ENCODE data around the gene LTBR.

The LTBR gene

GRCh38 chr12:6384499-6385436 is 806 bp downstream of the LTBR start:
- DNase-seq (ENCODE audit: low read depth): no peak

- no peak for DNase-seq (ENCODE audit: low read depth)
Measured at GRCh38 chr12:6386038-6386437, 2.1 kb downstream of the LTBR start.

- no peak for DNase-seq (ENCODE audit: low read depth)
Measured at GRCh38 chr12:6386491-6386890, 2.5 kb downstream of the LTBR start.

GRCh38 chr12:6387541-6387940 is 3.6 kb downstream of the LTBR start:
- DNase-seq (ENCODE audit: low read depth): no peak

- no peak for DNase-seq (ENCODE audit: low read depth)
Measured at GRCh38 chr12:6390084-6390799, 6.3 kb downstream of the LTBR start.

GRCh38 chr12:6391013-6391412 is 7.1 kb downstream of the LTBR start:
- no peak for DNase-seq (ENCODE audit: low read depth)

- DNase-seq (ENCODE audit: low read depth): no peak
Measured at GRCh38 chr12:6392504-6392903, 8.5 kb downstream of the LTBR start.

GRCh38 chr12:6393109-6393508 is 9.1 kb downstream of the LTBR start:
- no peak for DNase-seq (ENCODE audit: low read depth)

GRCh38 chr12:6394398-6394797 is 10.4 kb downstream of the LTBR start:
- DNase-seq (ENCODE audit: low read depth): no peak

GRCh38 chr12:6396031-6396430 is 12.1 kb downstream of the LTBR start:
- no peak for DNase-seq (ENCODE audit: low read depth)

GRCh38 chr12:6399884-6400644 is 16.1 kb downstream of the LTBR start:
- DNase-seq (ENCODE audit: low read depth): no peak

- DNase-seq (ENCODE audit: low read depth): no peak
Measured at GRCh38 chr12:6404390-6404789, 20.4 kb downstream of the LTBR start.

GRCh38 chr12:6405963-6406362 is 22.0 kb downstream of the LTBR start:
- no peak for DNase-seq (ENCODE audit: low read depth)

- DNase-seq (ENCODE audit: low read depth): no peak
Measured at GRCh38 chr12:6407236-6407954, 23.4 kb downstream of the LTBR start.

GRCh38 chr12:6416596-6416995 is 32.6 kb downstream of the LTBR start:
- DNase-seq (ENCODE audit: low read depth): no peak

- DNase-seq (ENCODE audit: low read depth): no peak
Measured at GRCh38 chr12:6418796-6419195, 34.8 kb downstream of the LTBR start.

- no peak for DNase-seq (ENCODE audit: low read depth)
Measured at GRCh38 chr12:6420364-6420763, 36.4 kb downstream of the LTBR start.

GRCh38 chr12:6423267-6424007 is 39.5 kb downstream of the LTBR start:
- peak; percentile 65 for DNase-seq (ENCODE audit: low read depth)

- no peak for DNase-seq (ENCODE audit: low read depth)
Measured at GRCh38 chr12:6424008-6424347, 40.0 kb downstream of the LTBR start.

GRCh38 chr12:6424866-6425265 is 40.9 kb downstream of the LTBR start:
- no peak for DNase-seq (ENCODE audit: low read depth)

Data from stimulated activated CD4-positive, alpha-beta T cell treated with anti-CD3 and anti-CD28 coated beads, Interleukin-2, amount 100 ng/mL, for 4 hours (primary cell).